HCT116 (cell line): ENCODE results near the gene TRIM66. TPM values are rescaled to one million over a fixed set of nuclear protein-coding genes. Genes with fewer than 3 reads are reported as not detected.

Source experiments
- ATAC-seq: fragments of 200-7000 bp; cut with Tn5 transposase; 2 replicates; pipeline ENCODE4 v1.9.1; 2020; ENCODE audit warnings: mild to moderate bottlenecking, moderate library complexity
- BruUV-seq: library from RNA; stranded (reverse); fragments of 400-500 nt; replicated peaks from 2 replicates; lab custom pipeline; 2021; lab: Mats Ljungman, UMichigan
- CTCF ChIA-PET: fragments of 300-600 bp; sonication (Branson Sonifier 250); formaldehyde crosslinking; loops from one replicate; lab custom pipeline; 2021; ENCODE audit warnings: antibody characterized with exemption; lab: Charles Lee
- POLR2A ChIA-PET: fragments of 300-600, 350-600 bp; sonication (Branson Sonifier 250); formaldehyde crosslinking; loops from one replicate; lab custom pipeline; 2021; ENCODE audit warnings: antibody characterized with exemption; lab: Charles Lee
- RAD21 ChIA-PET, 2 experiments: fragments of 300-600 bp; sonication (Branson Sonifier 250); formaldehyde crosslinking; loops; one replicate each; lab custom pipeline; 2023; ENCODE audit warnings: low total read pairs in 2 of 2; ENCODE audit not compliant: uncharacterized antibody in 2 of 2, unreplicated experiment in 2 of 2, low non-redundant PET in 1 of 2; lab: Charles Lee
- DNase-seq: peaks from one replicate; pipeline ENCODE4 v3.0.0-alpha.2; 2010; ENCODE audit warnings: low read depth, low spot score
- H2AFZ ChIP-seq: fragments of 200-600 bp; shearing (Covaris generic), sonication (generic); 2 replicates; pipeline ENCODE4 v1.6.1; 2017; ENCODE audit warnings: low read depth, mixed run types, mixed read lengths, antibody characterized with exemption, low read length; ENCODE audit not compliant: poor library complexity, severe bottlenecking
- H3K27ac ChIP-seq: 2 replicates; pipeline ENCODE4 v1.5.1; 2012; ENCODE audit warnings: low read depth, low read length
- H3K27me3 ChIP-seq: fragments of 200-600 bp; sonication (generic); 2 replicates; pipeline ENCODE4 v1.6.1; 2016; ENCODE audit warnings: mixed run types, low read length, mixed read lengths; ENCODE audit not compliant: insufficient read depth
- H3K36me3 ChIP-seq, 2 experiments: fragments of 200-500 bp in 1 of 2; fragments of 200-600 bp in 1 of 2; sonication (Bioruptor generic) in 1 of 2; sonication (generic) in 1 of 2; 2 replicates each; pipeline versions ENCODE4 v1.5.1 to v1.6.1; 2014 to 2016; ENCODE audit warnings: low read length in 2 of 2, inconsistent platforms in 1 of 2, mixed read lengths in 1 of 2, mixed run types in 1 of 2; ENCODE audit not compliant: insufficient read depth in 2 of 2, control insufficient read depth in 1 of 2
- H3K4me1 ChIP-seq, 2 experiments: fragments of 200-600 bp in 1 of 2; sonication (generic) in 1 of 2; 2 replicates each; pipeline versions ENCODE4 v1.5.1 to v1.6.1; 2012 to 2017; ENCODE audit warnings: low read length in 2 of 2, inconsistent platforms in 1 of 2, mild to moderate bottlenecking in 1 of 2, mixed read lengths in 1 of 2, mixed run types in 1 of 2, moderate library complexity in 1 of 2; ENCODE audit not compliant: insufficient read depth in 2 of 2, control insufficient read depth in 1 of 2
- H3K4me2 ChIP-seq: fragments of 200-600 bp; sonication (generic); 2 replicates; pipeline ENCODE4 v1.6.1; 2017; ENCODE audit warnings: mixed run types, low read length, mixed read lengths
- H3K4me3 ChIP-seq, 2 experiments: fragments of 200-600 bp in 1 of 2; sonication (generic) in 1 of 2; replicated peaks in 1 of 2; 2 replicates each; pipeline ENCODE4 v1.5.1; 2011 to 2016; ENCODE audit warnings: low read length in 2 of 2, control low read depth in 1 of 2, low read depth in 1 of 2, mild to moderate bottlenecking in 1 of 2, mixed read lengths in 1 of 2, mixed run types in 1 of 2
- H3K79me2 ChIP-seq: fragments of 200-600 bp; sonication (generic); 2 replicates; pipeline ENCODE4 v1.6.1; 2017; ENCODE audit warnings: mild to moderate bottlenecking, mixed run types, low read length, moderate library complexity, mixed read lengths; ENCODE audit not compliant: insufficient read depth
- H3K9ac ChIP-seq: fragments of 200-600 bp; sonication (generic); 2 replicates; pipeline ENCODE4 v1.6.1; 2016; ENCODE audit warnings: low read length, mixed read lengths
- H3K9me2 ChIP-seq: fragments of 200-600 bp; sonication (generic), shearing (Covaris generic); 2 replicates; pipeline ENCODE4 v1.6.1; 2017; ENCODE audit warnings: mixed run types, mild to moderate bottlenecking, moderate library complexity; ENCODE audit not compliant: insufficient read depth
- H3K9me3 ChIP-seq, 2 experiments: fragments of 200-500 bp in 1 of 2; fragments of 200-600 bp in 1 of 2; sonication (Bioruptor generic) in 1 of 2; sonication (generic) in 1 of 2; 2 replicates each; pipeline ENCODE4 v1.6.1; 2014 to 2017; ENCODE audit warnings: low read length in 2 of 2, mixed read lengths in 2 of 2, inconsistent platforms in 1 of 2, low read depth in 1 of 2, mild to moderate bottlenecking in 1 of 2, mixed run types in 1 of 2, moderate library complexity in 1 of 2; ENCODE audit not compliant: control insufficient read depth in 1 of 2, insufficient read depth in 1 of 2
- H4K20me1 ChIP-seq: fragments of 200-600 bp; sonication (generic), shearing (Covaris generic); 2 replicates; pipeline ENCODE4 v1.6.1; 2017; ENCODE audit warnings: mixed run types, mild to moderate bottlenecking, moderate library complexity; ENCODE audit not compliant: insufficient read depth
- ATF3 ChIP-seq: IDR thresholded peaks from 2 replicates; pipeline ENCODE4 v1.6.1; 2012
- CBX3 ChIP-seq: IDR thresholded peaks from 2 replicates; pipeline ENCODE4 v1.6.1; 2012; ENCODE audit warnings: low read depth
- CTCF ChIP-seq, 3 experiments: fragments of 200-600 bp in 1 of 3; sonication (generic) in 1 of 3; IDR thresholded peaks in 2 of 3; conservative IDR thresholded peaks in 1 of 3; 2 replicates each; pipeline ENCODE4 v1.5.1; 2012 to 2017; ENCODE audit warnings: low read depth in 2 of 3, low read length in 2 of 3, antibody characterized with exemption in 1 of 3, borderline replicate concordance in 1 of 3, control low read depth in 1 of 3, mild to moderate bottlenecking in 1 of 3, mixed read lengths in 1 of 3, mixed run types in 1 of 3, moderate library complexity in 1 of 3; ENCODE audit not compliant: insufficient read depth in 1 of 3
- EZH2 ChIP-seq: fragments of 200-600 bp; sonication (generic); IDR thresholded peaks from 2 replicates; pipeline ENCODE4 v1.6.1; 2017; ENCODE audit warnings: antibody characterized with exemption, mixed run types
- EZH2phosphoT487 ChIP-seq: fragments of 200-600 bp; IDR thresholded peaks from 2 replicates; pipeline ENCODE4 v1.6.1; 2018; ENCODE audit warnings: antibody characterized with exemption, borderline replicate concordance
- JUND ChIP-seq: IDR thresholded peaks from 2 replicates; pipeline ENCODE4 v1.6.1; 2012
- SIN3A ChIP-seq: IDR thresholded peaks from 2 replicates; pipeline ENCODE4 v1.6.1; 2012; ENCODE audit warnings: low read depth
- intact Hi-C: fragments of 100-400 bp; cut with micrococcal nuclease; formaldehyde crosslinking; loops from 2 replicates; pipeline ENCODE4 v1.10.0; 2022
- total RNA-seq: library from RNA; stranded (reverse); gene quantifications from one replicate; pipeline ENCODE4 v1.2.1, GENCODE V29; 2021; ENCODE audit not compliant: unreplicated experiment
- TF ChIP-seq, protein P1 (sequence below): IDR thresholded peaks from 2 replicates; pipeline ENCODE4 v1.6.1; 2012; ENCODE audit warnings: low read depth
- TF ChIP-seq, protein P2 (sequence below): IDR thresholded peaks from 2 replicates; pipeline ENCODE4 v1.6.1; 2012

TRIM66 gene
- total RNA-seq, 1 experiment from 2014 or later, result 24.8 TPM

DNA sequence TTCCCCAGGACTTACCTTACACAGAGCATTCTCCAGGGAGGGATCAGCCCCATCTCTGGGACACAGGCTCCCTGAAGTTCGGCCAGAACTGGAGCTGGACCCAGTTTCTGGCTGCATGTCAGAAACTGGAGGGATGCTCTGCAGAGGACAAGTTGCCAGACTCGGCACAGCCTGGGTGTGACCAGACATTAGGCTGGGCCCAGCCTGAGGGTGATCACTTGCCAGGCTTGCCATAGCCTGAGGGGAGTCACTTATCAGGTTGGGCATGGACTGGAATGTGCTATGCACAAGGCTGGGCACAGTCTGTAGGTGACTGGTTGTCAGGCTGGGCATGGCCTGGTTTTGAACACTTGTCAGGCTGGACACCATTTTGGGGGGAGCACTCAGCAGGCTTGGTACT lies 57.8 kb downstream of the TRIM66 start:
- Histone ChIP-seq H3K27ac (no peak overlapping the region), H3K9me3 (no peaks in the 10 kb centered on the region), H3K9me2 (no peaks in the 10 kb centered on the region), H3K27me3 (no peaks in the 10 kb centered on the region), H3K4me3 (no peak overlapping the region), H3K4me2 (no peak overlapping the region), H3K79me2 (no peaks in the 10 kb centered on the region), H4K20me1 (no peaks in the 10 kb centered on the region), H2AFZ (no peak overlapping the region), H3K4me1 (no peaks in the 10 kb centered on the region), H3K36me3 (peaks cover 19 to 23% of the 10 kb centered on the region in 2 experiments; a peak in 3 of 4 replicates), H3K9ac (no peak overlapping the region)
- no peak for TF ChIP-seq ATF3
- TF ChIP-seq CTCF (IDR thresholded peaks at IDR 0.05 in 2 of 3, conservative IDR thresholded peaks at IDR 0.05 in 1 of 3; ENCODE audit: borderline replicate concordance in 1 of 3, insufficient read depth in 1 of 3, low read depth in 2 of 3, low read length in 2 of 3), result no peak
- TF ChIP-seq, protein P1, sequence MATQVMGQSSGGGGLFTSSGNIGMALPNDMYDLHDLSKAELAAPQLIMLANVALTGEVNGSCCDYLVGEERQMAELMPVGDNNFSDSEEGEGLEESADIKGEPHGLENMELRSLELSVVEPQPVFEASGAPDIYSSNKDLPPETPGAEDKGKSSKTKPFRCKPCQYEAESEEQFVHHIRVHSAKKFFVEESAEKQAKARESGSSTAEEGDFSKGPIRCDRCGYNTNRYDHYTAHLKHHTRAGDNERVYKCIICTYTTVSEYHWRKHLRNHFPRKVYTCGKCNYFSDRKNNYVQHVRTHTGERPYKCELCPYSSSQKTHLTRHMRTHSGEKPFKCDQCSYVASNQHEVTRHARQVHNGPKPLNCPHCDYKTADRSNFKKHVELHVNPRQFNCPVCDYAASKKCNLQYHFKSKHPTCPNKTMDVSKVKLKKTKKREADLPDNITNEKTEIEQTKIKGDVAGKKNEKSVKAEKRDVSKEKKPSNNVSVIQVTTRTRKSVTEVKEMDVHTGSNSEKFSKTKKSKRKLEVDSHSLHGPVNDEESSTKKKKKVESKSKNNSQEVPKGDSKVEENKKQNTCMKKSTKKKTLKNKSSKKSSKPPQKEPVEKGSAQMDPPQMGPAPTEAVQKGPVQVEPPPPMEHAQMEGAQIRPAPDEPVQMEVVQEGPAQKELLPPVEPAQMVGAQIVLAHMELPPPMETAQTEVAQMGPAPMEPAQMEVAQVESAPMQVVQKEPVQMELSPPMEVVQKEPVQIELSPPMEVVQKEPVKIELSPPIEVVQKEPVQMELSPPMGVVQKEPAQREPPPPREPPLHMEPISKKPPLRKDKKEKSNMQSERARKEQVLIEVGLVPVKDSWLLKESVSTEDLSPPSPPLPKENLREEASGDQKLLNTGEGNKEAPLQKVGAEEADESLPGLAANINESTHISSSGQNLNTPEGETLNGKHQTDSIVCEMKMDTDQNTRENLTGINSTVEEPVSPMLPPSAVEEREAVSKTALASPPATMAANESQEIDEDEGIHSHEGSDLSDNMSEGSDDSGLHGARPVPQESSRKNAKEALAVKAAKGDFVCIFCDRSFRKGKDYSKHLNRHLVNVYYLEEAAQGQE, result no peak
- no peak for TF ChIP-seq JUND
- no peak for TF ChIP-seq CBX3
- no peak for TF ChIP-seq EZH2phosphoT487
- TF ChIP-seq, protein P2, sequence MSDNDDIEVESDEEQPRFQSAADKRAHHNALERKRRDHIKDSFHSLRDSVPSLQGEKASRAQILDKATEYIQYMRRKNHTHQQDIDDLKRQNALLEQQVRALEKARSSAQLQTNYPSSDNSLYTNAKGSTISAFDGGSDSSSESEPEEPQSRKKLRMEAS, result no peak
- TF ChIP-seq EZH2, result no peak
- no peak for TF ChIP-seq SIN3A
- ATAC-seq, result no peak
- intact Hi-C loops, result no loop called here
- no peak for DNase-seq
- RAD21 ChIA-PET, result no interaction called here
- CTCF ChIA-PET, result no interaction called here
- BruUV-seq, result no TSS peak
- POLR2A ChIA-PET, result no interaction called here
